A549 (cell line): Measurements from ENCODE around the gene GDF10. TPM values are rescaled to one million over a fixed set of nuclear protein-coding genes. Genes with fewer than 3 reads are reported as not detected.

Source experiments
- ATAC-seq, 2 experiments: fragments of 200-7000 bp in 1 of 2; fragments of >200 bp in 1 of 2; cut with Nextera tagmentation in 1 of 2; cut with Tn5 transposase in 1 of 2; 3 replicates each; pipeline versions ENCODE4 v1.8.0 to v1.9.1; 2018 to 2020; ENCODE audit warnings: mild to moderate bottlenecking in 1 of 2, moderate library complexity in 1 of 2
- CTCF ChIA-PET: fragments of 300-600 bp; sonication (Branson Sonifier 250); formaldehyde crosslinking; extraction: SDS; loops from one replicate; lab custom pipeline; 2021; ENCODE audit warnings: antibody characterized with exemption, inconsistent platforms; lab: Yijun Ruan, JAX
- POLR2A ChIA-PET: fragments of 350-600 bp; formaldehyde crosslinking; extraction: SDS; loops from one replicate; lab custom pipeline; 2021; ENCODE audit warnings: antibody characterized with exemption, inconsistent platforms; lab: Yijun Ruan, JAX
- DNase-seq, 2 experiments: peaks; one replicate each; pipeline versions ENCODE4 v3.0.0 to v3.0.0-alpha.2; 2011 to 2016; ENCODE audit warnings: low read depth in 1 of 2, low spot score in 1 of 2
- FAIRE-seq: peaks from 2 replicates; lab custom pipeline; 2011; peaks lifted over from hg19 to GRCh38; lab: Jason Lieb, UNC
- H3K27ac ChIP-seq, 2 experiments: fragments of >200 bp; sonication (Bioruptor Twin); formaldehyde crosslinking; 3 replicates each; pipeline ENCODE4 v1.5.1; 2016 to 2017
- H3K4me1 ChIP-seq: fragments of >200 bp; sonication (Bioruptor Twin); formaldehyde crosslinking; 3 replicates; pipeline ENCODE4 v1.6.1; 2016
- H3K4me2 ChIP-seq: fragments of >200 bp; sonication (Bioruptor Twin); formaldehyde crosslinking; 3 replicates; pipeline ENCODE4 v1.6.1; 2016
- H3K4me3 ChIP-seq: fragments of >200 bp; sonication (Bioruptor Twin); formaldehyde crosslinking; 3 replicates; pipeline ENCODE4 v1.5.1; 2016
- H3K9me3 ChIP-seq: fragments of >200 bp; sonication (Bioruptor Twin); formaldehyde crosslinking; 3 replicates; pipeline ENCODE4 v1.6.1; 2016
- CBX2 ChIP-seq: fragments of 200-600 bp; sonication (generic); IDR thresholded peaks from 2 replicates; pipeline ENCODE4 v1.6.1; 2016; ENCODE audit warnings: low read depth, mild to moderate bottlenecking, borderline replicate concordance
- CBX8 ChIP-seq: fragments of 200-600 bp; sonication (generic); IDR thresholded peaks from 2 replicates; pipeline ENCODE4 v1.6.1; 2016
- CEBPB ChIP-seq, 2 experiments: fragments of >200 bp in 1 of 2; sonication (Bioruptor Twin) in 1 of 2; formaldehyde crosslinking in 1 of 2; IDR thresholded peaks; 2 replicates each; pipeline ENCODE4 v1.6.1; 2012 to 2016
- ESRRA ChIP-seq: fragments of 150-350 bp; IDR thresholded peaks from 2 replicates; pipeline ENCODE4 v1.6.1; 2014; ENCODE audit warnings: mild to moderate bottlenecking, low read length, borderline replicate concordance
- FOSB ChIP-seq: fragments of 250-450 bp; sonication (Bioruptor Pico); IDR thresholded peaks from 2 replicates; pipeline ENCODE4 v1.5.0; 2020; ENCODE audit warnings: mild to moderate bottlenecking, moderate library complexity
- FOSL2 ChIP-seq, 2 experiments: fragments of 450-650 bp in 1 of 2; fragments of >200 bp in 1 of 2; sonication (Bioruptor Twin) in 1 of 2; formaldehyde crosslinking; IDR thresholded peaks; 2 replicates each; pipeline versions ENCODE4 v1.5.0 to v1.6.1; 2016 to 2020; ENCODE audit warnings: mild to moderate bottlenecking in 1 of 2, moderate library complexity in 1 of 2
- FOXS1 ChIP-seq: fragments of 250-450 bp; sonication (Bioruptor Pico); IDR thresholded peaks from 2 replicates; pipeline ENCODE4 v1.5.0; 2020; ENCODE audit warnings: mild to moderate bottlenecking, moderate library complexity
- HDAC2 ChIP-seq: fragments of 200-600 bp; sonication (generic); IDR thresholded peaks from 2 replicates; pipeline ENCODE4 v1.6.1; 2016
- HEYL ChIP-seq: fragments of 250-450 bp; sonication (Bioruptor Pico); IDR thresholded peaks from 2 replicates; pipeline ENCODE4 v1.8.0; 2021; ENCODE audit warnings: mild to moderate bottlenecking, moderate library complexity
- HOXA7 ChIP-seq: fragments of 250-450 bp; sonication (Bioruptor Pico); IDR thresholded peaks from 2 replicates; pipeline ENCODE4 v1.5.0; 2020; ENCODE audit warnings: mild to moderate bottlenecking, moderate library complexity
- HOXB13 ChIP-seq: fragments of 250-450 bp; sonication (Bioruptor Pico); IDR thresholded peaks from 2 replicates; pipeline ENCODE4 v1.5.0; 2020; ENCODE audit warnings: low read depth, mild to moderate bottlenecking, moderate library complexity
- HOXB5 ChIP-seq: fragments of 250-450 bp; sonication (Bioruptor Pico); IDR thresholded peaks from 2 replicates; pipeline ENCODE4 v1.5.0; 2020; ENCODE audit warnings: mild to moderate bottlenecking, moderate library complexity
- JUN ChIP-seq, 2 experiments: fragments of >200 bp; sonication (Bioruptor Twin); formaldehyde crosslinking; IDR thresholded peaks; 2 replicates in 1 of 2; 3 replicates in 1 of 2; pipeline ENCODE4 v1.6.1; 2016 to 2017
- MAX ChIP-seq: IDR thresholded peaks from 2 replicates; pipeline ENCODE4 v1.6.1; 2012
- MYC ChIP-seq: IDR thresholded peaks from 2 replicates; pipeline ENCODE4 v1.6.1; 2012; ENCODE audit warnings: mild to moderate bottlenecking, inconsistent platforms, low read length, improper control_type of control experiment, borderline replicate concordance
- NPAS2 ChIP-seq: fragments of 250-450 bp; sonication (Bioruptor Pico); IDR thresholded peaks from 2 replicates; pipeline ENCODE4 v1.8.0; 2022; ENCODE audit warnings: mild to moderate bottlenecking, moderate library complexity, borderline replicate concordance
- PBX3 ChIP-seq: IDR thresholded peaks from 2 replicates; pipeline ENCODE4 v1.6.1; 2012
- PHF8 ChIP-seq: fragments of 200-600 bp; sonication (generic); IDR thresholded peaks from 2 replicates; pipeline ENCODE4 v1.6.1; 2016; ENCODE audit warnings: low read depth, mild to moderate bottlenecking, antibody characterized with exemption, moderate library complexity, borderline replicate concordance
- POLR2A ChIP-seq: IDR thresholded peaks from 2 replicates; pipeline ENCODE4 v1.6.1; 2012; ENCODE audit warnings: mild to moderate bottlenecking, low read length
- RCOR1 ChIP-seq: fragments of 150-350 bp; IDR thresholded peaks from 2 replicates; pipeline ENCODE4 v1.6.1; 2014; ENCODE audit warnings: antibody characterized with exemption, low read length, low read depth
- RFX5 ChIP-seq: fragments of 450-650 bp; IDR thresholded peaks from 2 replicates; pipeline ENCODE4 v1.7.1; 2014; ENCODE audit warnings: antibody characterized with exemption, mild to moderate bottlenecking, moderate library complexity
- SMC3 ChIP-seq: fragments of >200 bp; sonication (Bioruptor Twin); formaldehyde crosslinking; IDR thresholded peaks from 3 replicates; pipeline ENCODE4 v1.6.1; 2018; ENCODE audit warnings: inconsistent platforms
- SREBF2 ChIP-seq: fragments of 450-650 bp; IDR thresholded peaks from 2 replicates; pipeline ENCODE4 v1.6.1; 2014; ENCODE audit warnings: mild to moderate bottlenecking, moderate library complexity
- TP53 ChIP-seq: fragments of 250-450 bp; sonication (Bioruptor Pico); IDR thresholded peaks from 2 replicates; pipeline ENCODE4 v1.5.0; 2021; ENCODE audit warnings: mild to moderate bottlenecking, moderate library complexity
- ZFP36 ChIP-seq: fragments of 450-650 bp; IDR thresholded peaks from 2 replicates; pipeline ENCODE4 v1.6.1; 2014; ENCODE audit warnings: borderline replicate concordance; ENCODE audit not compliant: partially characterized antibody
- ZNF302 ChIP-seq: fragments of 250-450 bp; sonication (Bioruptor Pico); IDR thresholded peaks from 2 replicates; pipeline ENCODE4 v1.9.0; 2021; ENCODE audit warnings: inconsistent platforms, mild to moderate bottlenecking, moderate library complexity
- ZSCAN20 ChIP-seq: fragments of 250-450 bp; sonication (Bioruptor Pico); IDR thresholded peaks from 2 replicates; pipeline ENCODE4 v1.8.0; 2022; ENCODE audit warnings: mild to moderate bottlenecking, moderate library complexity
- WGBS: methylation state at CpG from one replicate; pipeline ENCODE4 v1.1.6; 2017; ENCODE audit errors: missing lambda C conversion rate; 5-methylcytosine and 5-hydroxymethylcytosine counted together
- polyA plus RNA-seq, 4 experiments: library from polyadenylated mRNA; depleted of rRNA in 3 of 4; stranded (reverse); fragments of >200 nt; fragmentation: RNase III in 1 of 4; extraction: RNeasy Plus Mini Kit Qiagen cat#74134 plus additional on column Dnase treatment in 1 of 4; gene quantifications; 2 replicates in 3 of 4; 3 replicates in 1 of 4; pipeline ENCODE4 v1.2.3, GENCODE V29; 2011 to 2017
- TF ChIP-seq, protein P1 (sequence below): IDR thresholded peaks from 2 replicates; pipeline ENCODE4 v1.6.1; 2012; ENCODE audit warnings: low read depth, borderline replicate concordance
- TF ChIP-seq, protein P2 (sequence below): fragments of 250-450 bp; sonication (Bioruptor Pico); IDR thresholded peaks from 2 replicates; pipeline ENCODE4 v1.5.0; 2020; ENCODE audit warnings: low read depth, mild to moderate bottlenecking, moderate library complexity
- TF ChIP-seq, protein P3 (sequence below): fragments of 450-650 bp; IDR thresholded peaks from 2 replicates; pipeline ENCODE4 v1.6.1; 2014; ENCODE audit warnings: antibody characterized with exemption
- TF ChIP-seq, protein P4 (sequence below): fragments of >200 bp; sonication (Bioruptor Twin); formaldehyde crosslinking; IDR thresholded peaks from 3 replicates; pipeline ENCODE4 v1.5.1; 2016

GDF10 gene
- polyA plus RNA-seq, 2 of the 4 experiments (the other 2 are of a cell fraction), result 0.10 TPM; not detected in 1

DNA sequence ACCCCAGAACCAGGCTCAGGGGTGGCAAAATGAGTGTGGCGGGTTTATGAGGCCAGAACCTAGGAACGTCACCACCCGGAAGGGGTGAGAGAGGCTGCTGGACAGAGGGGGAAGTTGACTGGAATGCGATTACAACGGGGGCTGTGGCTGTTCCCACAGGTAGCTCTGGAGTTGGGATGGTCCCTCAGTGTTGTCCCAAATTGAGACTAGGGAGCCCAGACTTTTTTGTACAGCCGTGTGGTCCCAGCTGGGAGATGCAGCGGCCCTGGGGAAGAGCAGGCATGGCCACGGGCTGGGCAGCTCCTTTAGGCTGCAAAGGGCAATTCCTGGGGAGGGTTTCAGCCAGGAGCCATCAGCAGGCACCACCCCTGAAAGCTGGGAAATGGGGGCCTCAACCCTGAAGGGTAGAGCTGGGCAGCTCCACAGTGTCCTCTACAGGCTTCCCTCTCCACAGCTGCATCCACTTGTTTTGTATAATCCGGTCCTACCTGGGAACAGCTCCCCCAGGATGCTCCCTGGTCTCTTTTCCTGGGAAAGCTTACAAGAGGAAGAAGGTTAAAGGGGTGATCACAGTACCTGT lies 11.0 kb upstream of the GDF10 start:
- ChIA-PET POLR2A (no interaction called here), CTCF (interaction anchor here (1.0 kb wide), 1 partner anchor 34 kb away, joined by 3 read pairs; no protein-coding TSS in a partner anchor)
- FAIRE-seq (no peak), DNase-seq (no peak), ATAC-seq (no peak)
- H3K9me3 ChIP-seq, result no peaks in the 10 kb centered on the region
- no peak overlapping the region for H3K4me2 ChIP-seq
- no peak overlapping the region for H3K4me3 ChIP-seq
- WGBS, result 46% methylated on average over 9 of the region's 9 CpGs
- no peak overlapping the region for H3K27ac ChIP-seq
- TF ChIP-seq CBX8 (no peak), FOSB (no peak), FOXS1 (CRISPR knock-in tag) (no peak), PHF8 (no peak), CEBPB (IDR thresholded peaks at IDR 0.05) (no peak), RCOR1 (no peak), NPAS2 (no peak), HOXB13 (no peak), PBX3 (no peak), ZSCAN20 (CRISPR knock-in tag) (no peak)
- TF ChIP-seq, protein P1, sequence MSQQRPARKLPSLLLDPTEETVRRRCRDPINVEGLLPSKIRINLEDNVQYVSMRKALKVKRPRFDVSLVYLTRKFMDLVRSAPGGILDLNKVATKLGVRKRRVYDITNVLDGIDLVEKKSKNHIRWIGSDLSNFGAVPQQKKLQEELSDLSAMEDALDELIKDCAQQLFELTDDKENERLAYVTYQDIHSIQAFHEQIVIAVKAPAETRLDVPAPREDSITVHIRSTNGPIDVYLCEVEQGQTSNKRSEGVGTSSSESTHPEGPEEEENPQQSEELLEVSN, result no peak
- TF ChIP-seq, protein P2, sequence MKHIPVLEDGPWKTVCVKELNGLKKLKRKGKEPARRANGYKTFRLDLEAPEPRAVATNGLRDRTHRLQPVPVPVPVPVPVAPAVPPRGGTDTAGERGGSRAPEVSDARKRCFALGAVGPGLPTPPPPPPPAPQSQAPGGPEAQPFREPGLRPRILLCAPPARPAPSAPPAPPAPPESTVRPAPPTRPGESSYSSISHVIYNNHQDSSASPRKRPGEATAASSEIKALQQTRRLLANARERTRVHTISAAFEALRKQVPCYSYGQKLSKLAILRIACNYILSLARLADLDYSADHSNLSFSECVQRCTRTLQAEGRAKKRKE (CRISPR knock-in tag), result no peak
- TF ChIP-seq, protein P3, sequence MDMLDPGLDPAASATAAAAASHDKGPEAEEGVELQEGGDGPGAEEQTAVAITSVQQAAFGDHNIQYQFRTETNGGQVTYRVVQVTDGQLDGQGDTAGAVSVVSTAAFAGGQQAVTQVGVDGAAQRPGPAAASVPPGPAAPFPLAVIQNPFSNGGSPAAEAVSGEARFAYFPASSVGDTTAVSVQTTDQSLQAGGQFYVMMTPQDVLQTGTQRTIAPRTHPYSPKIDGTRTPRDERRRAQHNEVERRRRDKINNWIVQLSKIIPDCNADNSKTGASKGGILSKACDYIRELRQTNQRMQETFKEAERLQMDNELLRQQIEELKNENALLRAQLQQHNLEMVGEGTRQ, result no peak
- TF ChIP-seq, protein P4, sequence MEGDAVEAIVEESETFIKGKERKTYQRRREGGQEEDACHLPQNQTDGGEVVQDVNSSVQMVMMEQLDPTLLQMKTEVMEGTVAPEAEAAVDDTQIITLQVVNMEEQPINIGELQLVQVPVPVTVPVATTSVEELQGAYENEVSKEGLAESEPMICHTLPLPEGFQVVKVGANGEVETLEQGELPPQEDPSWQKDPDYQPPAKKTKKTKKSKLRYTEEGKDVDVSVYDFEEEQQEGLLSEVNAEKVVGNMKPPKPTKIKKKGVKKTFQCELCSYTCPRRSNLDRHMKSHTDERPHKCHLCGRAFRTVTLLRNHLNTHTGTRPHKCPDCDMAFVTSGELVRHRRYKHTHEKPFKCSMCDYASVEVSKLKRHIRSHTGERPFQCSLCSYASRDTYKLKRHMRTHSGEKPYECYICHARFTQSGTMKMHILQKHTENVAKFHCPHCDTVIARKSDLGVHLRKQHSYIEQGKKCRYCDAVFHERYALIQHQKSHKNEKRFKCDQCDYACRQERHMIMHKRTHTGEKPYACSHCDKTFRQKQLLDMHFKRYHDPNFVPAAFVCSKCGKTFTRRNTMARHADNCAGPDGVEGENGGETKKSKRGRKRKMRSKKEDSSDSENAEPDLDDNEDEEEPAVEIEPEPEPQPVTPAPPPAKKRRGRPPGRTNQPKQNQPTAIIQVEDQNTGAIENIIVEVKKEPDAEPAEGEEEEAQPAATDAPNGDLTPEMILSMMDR, result no peak
- H3K4me1 ChIP-seq, result no peaks in the 10 kb centered on the region

GRCh38 chr10:47289921-47290320 lies 10.1 kb upstream of the GDF10 start:
- ATAC-seq, result no peak

GRCh38 chr10:47290338-47290737 lies 9.7 kb upstream of the GDF10 start:
- no peak for FAIRE-seq
- no peaks in the 10 kb centered on the region for H3K9me3 ChIP-seq
- H3K4me3 ChIP-seq, result no peak overlapping the region
- no peak overlapping the region for H3K4me2 ChIP-seq
- POLR2A ChIA-PET, result no interaction called here
- 12% methylated on average over 3 of the region's 3 CpGs for WGBS
- no peak for DNase-seq
- H3K27ac ChIP-seq, result no peak overlapping the region
- H3K4me1 ChIP-seq, result no peaks in the 10 kb centered on the region
- no peak for ATAC-seq
- CTCF ChIA-PET, result interaction anchor here (1.1 to 1.5 kb wide), 3 partner anchors 14 to 291 kb away, joined by 3 to 4 read pairs (median 4); no protein-coding TSS in a partner anchor
- TF ChIP-seq HDAC2, result no peak
- no peak for TF ChIP-seq FOXS1 (CRISPR knock-in tag)
- TF ChIP-seq TP53 (CRISPR knock-in tag), result no peak
- no peak for TF ChIP-seq ESRRA
- TF ChIP-seq SMC3, result no peak
- no peak for TF ChIP-seq NPAS2
- TF ChIP-seq, protein P2 (CRISPR knock-in tag), result no peak
- no peak for TF ChIP-seq ZNF302 (CRISPR knock-in tag)
- no peak for TF ChIP-seq POLR2A
- TF ChIP-seq, protein P1, result no peak
- no peak for TF ChIP-seq HOXB5 (CRISPR knock-in tag)
- TF ChIP-seq ZFP36, result no peak
- no peak for TF ChIP-seq SREBF2
- TF ChIP-seq MAX, result no peak
- no peak for TF ChIP-seq HOXA7 (CRISPR knock-in tag)

More at GRCh38 chr10:47289921-47290320, 10.1 kb upstream of the GDF10 start:
- CTCF ChIA-PET, result interaction anchor here (1.3 to 1.5 kb wide), 2 partner anchors 13 to 22 kb away, joined by 4 read pairs; no protein-coding TSS in a partner anchor
- Histone ChIP-seq H3K4me3 (no peak overlapping the region), H3K4me2 (no peak overlapping the region), H3K9me3 (no peaks in the 10 kb centered on the region), H3K27ac (no peak overlapping the region), H3K4me1 (no peaks in the 10 kb centered on the region)
- no peak for FAIRE-seq
- POLR2A ChIA-PET, result no interaction called here
- 56% methylated on average over 6 of the region's 6 CpGs for WGBS
- TF ChIP-seq ZNF302 (CRISPR knock-in tag) (no peak), CBX2 (no peak), MYC (no peak), SMC3 (no peak), JUN (IDR thresholded peaks at IDR 0.05) (no peak), FOSL2 (IDR thresholded peaks at IDR 0.05) (no peak), FOSL2 (CRISPR knock-in tag; IDR thresholded peaks at IDR 0.05) (no peak), RFX5 (no peak), HEYL (CRISPR knock-in tag) (no peak)
- no peak for DNase-seq
